ENCODE measurements around the gene HOXC9. TPM values are rescaled to one million over a fixed set of nuclear protein-coding genes. Genes with fewer than 3 reads are reported as not detected.

Gene HOXC9
- polyA plus RNA-seq, 2 of the 4 experiments (the other 2 are of a cell fraction) = 5.2 to 6.6 TPM

DNA sequence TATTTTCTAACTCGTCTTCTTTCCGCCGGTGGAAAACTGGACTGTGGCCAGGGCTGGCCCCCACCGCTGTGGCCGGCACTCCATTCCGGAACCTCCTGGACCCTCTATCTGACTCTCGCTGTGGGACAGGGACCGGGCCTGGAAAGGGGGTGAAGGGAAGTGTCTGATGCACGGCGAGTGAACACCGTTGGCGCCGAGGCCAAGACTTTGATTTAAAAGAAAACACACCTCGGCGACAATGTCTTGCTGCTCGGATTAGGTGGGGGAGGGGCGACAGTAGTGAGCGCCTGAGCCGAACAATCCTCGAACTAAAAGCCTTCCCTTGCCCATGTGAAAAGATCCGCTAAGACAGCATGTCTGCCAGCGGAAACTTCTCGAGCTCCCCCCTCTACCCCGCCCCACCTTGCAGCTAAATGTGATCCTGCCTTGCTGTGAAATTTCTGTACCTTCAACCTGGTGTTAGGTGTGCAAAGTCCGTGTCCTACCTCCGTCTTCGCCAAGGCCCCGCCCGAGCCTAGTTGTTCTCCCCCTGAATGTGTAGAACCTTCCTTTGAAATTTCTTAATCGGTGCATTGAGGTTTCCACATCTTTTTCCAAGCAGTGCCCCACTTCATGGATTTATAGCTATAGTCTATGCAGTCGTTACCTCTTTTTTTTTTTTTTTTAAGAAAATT lies 24.3 kb upstream of the HOXC9 start:
- DNase-seq (ENCODE audit: low read depth in 1 of 2, low spot score in 1 of 2) (no peak), FAIRE-seq (no peak), ATAC-seq (no peak)
- ChIA-PET POLR2A (no interaction called here), CTCF (interaction anchor here (1.5 to 2.3 kb wide), 5 partner anchors 9 to 232 kb away, joined by 3 to 12 read pairs (median 6); partner anchors contain the start of gene HOXC10)
- Histone ChIP-seq H3K4me2 (no peak overlapping the region; the same call in 2 of the 3 replicates), H3K4me1 (peaks cover 27% of the 10 kb centered on the region), H3K4me3 (no peak overlapping the region), H3K9me3 (no peaks in the 10 kb centered on the region), H3K27ac (no peak overlapping the region)
- 91% methylated on average over 31 of the region's 31 CpGs for WGBS (ENCODE audit: missing lambda C conversion rate)
- no peak for TF ChIP-seq HOXB5 (CRISPR knock-in tag; IDR thresholded peaks at IDR 0.05)
- no peak for TF ChIP-seq HEYL (CRISPR knock-in tag; IDR thresholded peaks at IDR 0.05)
- TF ChIP-seq RAD21 (conservative IDR thresholded peaks at IDR 0.05 in 1 of 2, IDR thresholded peaks at IDR 0.05 in 1 of 2) = no peak
- no peak for TF ChIP-seq HOXB13 (CRISPR knock-in tag; IDR thresholded peaks at IDR 0.05; ENCODE audit: low read depth)
- TF ChIP-seq MAZ (IDR thresholded peaks at IDR 0.05; ENCODE audit: borderline replicate concordance, low read depth, low read length) = no peak
- TF ChIP-seq CHD2 (IDR thresholded peaks at IDR 0.05; ENCODE audit: low read length, partially characterized antibody) = no peak

DNA sequence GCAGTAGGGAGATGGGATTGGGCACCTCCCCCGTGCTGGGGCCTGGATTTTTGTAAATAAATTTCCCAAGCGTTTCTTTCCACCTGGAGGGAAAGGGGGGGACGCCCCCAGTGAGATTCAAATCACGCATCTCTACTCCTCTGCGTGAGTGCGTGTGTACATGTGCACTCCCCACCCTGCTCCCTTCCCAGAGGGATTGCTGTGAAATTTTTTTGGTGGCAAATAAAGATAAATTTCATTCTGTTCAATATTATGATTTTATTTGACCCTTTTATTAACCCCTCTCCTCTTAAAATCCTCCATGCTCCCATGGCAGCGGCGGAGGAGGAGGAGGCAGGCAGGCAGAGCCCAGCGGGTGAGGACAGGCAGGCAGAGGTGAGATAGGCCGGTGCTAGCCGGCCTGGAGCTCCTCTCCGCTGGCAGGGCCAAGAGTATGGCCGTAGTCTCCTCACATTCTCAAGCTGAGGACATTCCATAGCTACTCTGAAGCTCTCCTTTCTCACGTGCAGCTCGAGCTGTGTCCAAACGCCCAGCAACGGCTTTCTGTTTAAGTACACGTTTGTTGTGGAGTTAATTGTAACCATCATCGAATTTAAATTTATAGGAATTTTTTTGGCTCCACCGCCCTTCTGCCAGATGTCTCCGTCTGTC lies 23.7 kb upstream of the HOXC9 start:
- no peaks in the 10 kb centered on the region for H3K9me3 ChIP-seq
- ATAC-seq (no peak), FAIRE-seq (no peak), DNase-seq (ENCODE audit: low read depth in 1 of 2, low spot score in 1 of 2) (no peak)
- H3K4me1 ChIP-seq = peaks cover 27% of the 10 kb centered on the region
- no peak overlapping the region for H3K27ac ChIP-seq
- ChIA-PET CTCF (interaction anchor here (1.1 to 2.3 kb wide), 7 partner anchors 8 to 231 kb away, joined by 3 to 12 read pairs (median 6); partner anchors contain the start of genes HOXC10 and HOXC12), POLR2A (no interaction called here)
- H3K4me2 ChIP-seq = no peak overlapping the region
- no peak for TF ChIP-seq ZFP36 (IDR thresholded peaks at IDR 0.05; ENCODE audit: borderline replicate concordance, partially characterized antibody)
- TF ChIP-seq POLR2AphosphoS2 (conservative IDR thresholded peaks at IDR 0.05; ENCODE audit: low read length) = no peak
- no peak for TF ChIP-seq RAD21 (conservative IDR thresholded peaks at IDR 0.05 in 1 of 2, IDR thresholded peaks at IDR 0.05 in 1 of 2)
- TF ChIP-seq HOXB13 (CRISPR knock-in tag; IDR thresholded peaks at IDR 0.05; ENCODE audit: low read depth) = no peak
- no peak for TF ChIP-seq TFCP2L1 (CRISPR knock-in tag; IDR thresholded peaks at IDR 0.05)
- no peak for TF ChIP-seq EHF (CRISPR knock-in tag; IDR thresholded peaks at IDR 0.05)
- no peak for TF ChIP-seq CEBPB (IDR thresholded peaks at IDR 0.05)
- TF ChIP-seq ZC3H11A (IDR thresholded peaks at IDR 0.05) = no peak
- TF ChIP-seq FOSL2 (IDR thresholded peaks at IDR 0.05) = no peak
- TF ChIP-seq FOSL2 (CRISPR knock-in tag; IDR thresholded peaks at IDR 0.05) = no peak
- no peak for TF ChIP-seq EHMT2 (IDR thresholded peaks at IDR 0.05; ENCODE audit: low read depth)
- TF ChIP-seq, protein P1, sequence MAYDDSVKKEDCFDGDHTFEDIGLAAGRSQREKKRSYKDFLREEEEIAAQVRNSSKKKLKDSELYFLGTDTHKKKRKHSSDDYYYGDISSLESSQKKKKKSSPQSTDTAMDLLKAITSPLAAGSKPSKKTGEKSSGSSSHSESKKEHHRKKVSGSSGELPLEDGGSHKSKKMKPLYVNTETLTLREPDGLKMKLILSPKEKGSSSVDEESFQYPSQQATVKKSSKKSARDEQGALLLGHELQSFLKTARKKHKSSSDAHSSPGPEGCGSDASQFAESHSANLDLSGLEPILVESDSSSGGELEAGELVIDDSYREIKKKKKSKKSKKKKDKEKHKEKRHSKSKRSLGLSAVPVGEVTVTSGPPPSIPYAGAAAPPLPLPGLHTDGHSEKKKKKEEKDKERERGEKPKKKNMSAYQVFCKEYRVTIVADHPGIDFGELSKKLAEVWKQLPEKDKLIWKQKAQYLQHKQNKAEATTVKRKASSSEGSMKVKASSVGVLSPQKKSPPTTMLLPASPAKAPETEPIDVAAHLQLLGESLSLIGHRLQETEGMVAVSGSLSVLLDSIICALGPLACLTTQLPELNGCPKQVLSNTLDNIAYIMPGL (CRISPR knock-in tag; IDR thresholded peaks at IDR 0.05; ENCODE audit: borderline replicate concordance) = no peak
- H3K4me3 ChIP-seq = no peak overlapping the region
- WGBS (ENCODE audit: missing lambda C conversion rate) = 89% methylated on average over 21 of the region's 21 CpGs

DNA sequence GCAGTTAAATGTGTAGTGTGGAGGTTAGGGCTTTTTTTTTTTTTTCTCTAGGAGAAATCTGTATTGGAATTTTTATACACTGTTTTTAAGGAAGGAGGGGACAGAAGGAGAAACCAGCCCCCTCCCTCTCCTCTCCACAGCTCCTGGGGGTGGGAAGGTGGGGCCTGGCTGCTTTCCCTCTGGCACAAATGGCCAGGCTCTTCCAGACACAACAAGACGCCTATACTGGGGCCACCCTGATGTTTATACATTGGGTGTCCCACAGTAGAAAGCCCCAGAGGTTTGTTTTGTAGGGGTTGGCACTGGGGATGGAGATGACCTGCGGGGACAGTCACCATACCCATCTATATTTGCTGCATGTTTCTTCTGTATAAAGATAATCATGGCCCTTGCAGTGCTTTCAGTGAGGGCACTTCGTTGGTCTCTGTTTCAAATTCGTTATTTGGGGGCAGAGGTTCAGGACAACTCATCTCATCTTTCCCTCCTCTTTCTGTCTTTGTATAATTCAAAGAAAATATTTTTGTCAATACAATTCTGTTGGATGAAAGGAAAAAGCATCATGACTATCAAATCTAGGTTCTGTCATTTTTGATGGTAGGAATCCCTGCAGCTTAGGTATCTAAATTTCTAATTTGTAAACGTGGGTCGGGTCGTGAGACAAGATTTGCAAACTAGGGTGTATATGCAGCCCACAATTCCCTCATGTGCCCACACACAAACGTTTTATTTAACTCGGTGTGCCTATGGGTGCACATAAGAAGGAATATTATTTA lies 23.0 kb upstream of the HOXC9 start:
- Histone ChIP-seq H3K4me1 (peaks cover 27% of the 10 kb centered on the region), H3K9me3 (no peaks in the 10 kb centered on the region), H3K27ac (no peak overlapping the region), H3K4me2 (no peak overlapping the region), H3K4me3 (no peak overlapping the region)
- 69% methylated on average over 9 of the region's 9 CpGs for WGBS (ENCODE audit: missing lambda C conversion rate)
- no peak for FAIRE-seq
- ChIA-PET CTCF (interaction anchor here (0.6 to 2.3 kb wide), 8 partner anchors 8 to 267 kb away, joined by 3 to 12 read pairs (median 6); partner anchors contain the start of genes HOXC10 and HOXC12), POLR2A (no interaction called here)
- DNase-seq (ENCODE audit: low read depth in 1 of 2, low spot score in 1 of 2) = no peak
- no peak for TF ChIP-seq KDM1A (IDR thresholded peaks at IDR 0.05; ENCODE audit: low read depth)
- no peak for TF ChIP-seq EP300 (IDR thresholded peaks at IDR 0.05)
- no peak for TF ChIP-seq TFCP2L1 (CRISPR knock-in tag; IDR thresholded peaks at IDR 0.05)
- ATAC-seq = no peak
